Stimulated activated CD8-positive, alpha-beta memory T cell treated with anti-CD3 and anti-CD28 coated beads, Interleukin-2, amount 100 ng/mL, for 1 hour (primary cell): ENCODE results near the gene BRD2.
"Not testable (repeated sequence)": the region's sequence is repeated elsewhere in the genome, so short reads cannot be mapped to it uniquely, and the experiment has no call there.

ENCODE experiments used
- DNase-seq, 2 donors: peaks; one replicate each; pipeline ENCODE4 v3.0.0-alpha.2; 2020; ENCODE audit warnings: low read depth in 2 of 2

The BRD2 gene

DNA sequence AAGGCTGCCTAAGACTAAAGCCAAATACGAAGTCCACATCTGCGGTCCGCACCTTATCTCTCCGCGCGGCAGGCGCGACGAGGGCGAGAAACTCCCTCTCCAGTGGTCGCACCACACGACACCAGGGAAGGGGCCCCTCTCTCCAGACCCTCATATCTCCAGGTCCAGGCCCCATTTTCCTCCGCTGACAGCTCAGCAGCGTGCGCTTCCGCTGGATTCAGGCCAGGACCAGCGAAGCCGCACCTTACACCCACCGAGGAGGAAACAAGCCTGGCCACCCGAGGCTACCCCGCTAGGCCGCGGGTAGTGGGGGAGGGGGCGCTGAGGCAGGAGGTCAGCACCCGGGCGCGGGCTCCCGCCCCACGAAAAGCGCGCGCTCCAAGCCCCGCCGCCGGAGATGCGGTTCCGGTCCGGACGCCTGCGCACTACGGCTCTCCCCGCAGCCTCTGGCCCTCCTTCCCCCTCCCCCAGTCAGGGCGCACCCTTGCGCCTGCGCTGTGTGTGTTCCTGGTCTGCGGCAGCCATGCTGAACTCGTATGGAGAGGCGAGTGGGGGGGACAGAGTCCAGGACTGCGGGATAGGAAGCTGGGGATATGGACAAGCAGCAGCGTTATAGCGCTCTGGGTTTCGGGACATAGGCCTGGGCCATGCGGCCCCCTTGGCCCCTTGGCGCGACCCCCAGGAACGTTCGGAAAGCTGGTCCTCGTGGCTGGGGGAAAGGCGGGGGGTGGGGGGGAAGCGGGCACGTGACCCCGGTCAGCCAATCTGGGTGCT is at the start of gene BRD2:
TSS of gene BRD2 (plus strand) at position 502 of the 774 bp plus-strand sequence. CDS start 4,305 bp downstream, outside the sequence.
- DNase-seq = peak; percentile 87 to 93

- DNase-seq = no peak
Measured at GRCh38 chr6:32920715-32921114, 47.7 kb upstream of the BRD2 start.

DNA sequence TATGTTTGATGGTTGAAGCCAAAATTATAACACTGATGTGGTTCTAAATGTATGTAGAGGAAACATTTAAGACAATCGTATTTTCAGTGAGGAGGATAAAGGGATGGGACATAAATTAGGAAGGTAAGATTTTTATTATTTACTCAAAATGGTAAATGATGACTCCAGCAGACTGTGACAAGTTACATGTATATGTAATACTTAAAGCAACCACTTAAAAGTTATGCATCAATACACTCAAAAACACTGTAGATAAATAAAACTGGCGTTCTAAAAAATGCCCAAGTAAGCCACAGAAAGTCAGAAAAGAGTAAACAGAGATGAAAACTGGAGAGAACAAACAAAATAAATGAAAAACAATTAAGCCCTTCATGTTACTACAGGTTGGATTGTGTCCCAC is 46.3 kb upstream of the BRD2 start:
- no peak for DNase-seq

DNA sequence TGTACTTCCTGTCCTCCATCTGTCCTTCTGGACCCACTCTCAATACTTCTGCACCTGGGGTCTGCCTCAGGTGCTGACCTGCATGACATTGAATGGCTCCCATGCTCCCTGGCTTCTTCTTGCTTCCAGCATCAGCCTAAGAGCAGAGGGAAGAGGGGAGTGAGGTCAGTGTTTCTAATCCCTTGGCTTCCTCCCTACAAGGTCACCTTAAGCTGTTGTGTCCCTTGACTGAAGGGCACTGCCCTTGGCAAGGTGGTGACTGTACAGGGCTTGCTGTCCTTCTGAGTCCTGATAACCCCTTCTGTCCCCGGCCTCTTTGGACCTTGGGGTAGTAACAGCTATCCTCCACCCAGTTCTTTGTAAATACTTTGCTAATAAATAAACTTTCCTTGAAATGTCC is 37.2 kb upstream of the BRD2 start:
- no peak for DNase-seq

- no peak for DNase-seq
Measured at GRCh38 chr6:32932132-32932868, 36.1 kb upstream of the BRD2 start.

DNA sequence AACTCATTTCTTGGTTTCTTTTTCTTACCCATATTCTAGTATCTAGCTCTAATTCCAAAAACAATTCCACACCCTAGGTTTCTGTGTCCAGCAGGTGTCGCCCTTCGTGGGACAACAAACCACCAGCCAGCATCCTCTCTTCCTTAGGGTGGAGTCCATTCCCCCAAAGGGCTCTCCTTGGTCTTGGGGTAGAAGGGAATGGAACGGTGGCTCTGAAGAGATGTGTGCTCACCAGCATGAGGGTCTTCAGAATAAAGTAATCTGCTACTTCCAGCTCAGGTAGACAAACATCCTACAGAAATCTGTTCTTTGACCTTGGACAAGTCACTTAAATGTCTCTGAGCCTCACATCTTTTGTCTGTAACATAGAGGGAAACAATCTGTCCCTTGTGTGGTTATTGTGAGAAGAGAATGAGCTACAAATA is 34.7 kb upstream of the BRD2 start:
- DNase-seq = peak; percentile 54 to 68

- DNase-seq = no peak
Measured at GRCh38 chr6:32935551-32936238, 32.7 kb upstream of the BRD2 start.

GRCh38 chr6:32936239-32937152 is 31.9 kb upstream of the BRD2 start:
- DNase-seq = no peak

DNA sequence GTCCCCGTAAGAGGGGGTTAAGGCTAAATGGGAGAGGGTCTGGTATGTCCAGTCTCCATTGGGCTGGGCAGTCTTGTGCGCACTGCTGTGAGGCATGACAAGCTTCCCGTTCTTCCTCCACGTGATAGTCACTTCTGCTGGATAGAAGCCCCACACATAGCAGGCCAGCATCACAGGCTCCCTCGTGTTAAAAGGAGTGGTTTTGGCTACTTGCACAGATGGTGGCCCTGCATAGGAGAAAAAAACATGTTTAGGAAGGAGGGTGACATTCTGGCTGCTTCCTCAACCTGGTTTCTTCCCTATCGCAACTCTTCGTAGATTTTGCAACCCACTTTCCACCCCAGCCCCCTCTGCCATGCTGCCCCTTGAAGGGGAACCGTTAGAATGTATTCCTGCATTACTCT is 31.2 kb upstream of the BRD2 start:
- DNase-seq = no peak

DNA sequence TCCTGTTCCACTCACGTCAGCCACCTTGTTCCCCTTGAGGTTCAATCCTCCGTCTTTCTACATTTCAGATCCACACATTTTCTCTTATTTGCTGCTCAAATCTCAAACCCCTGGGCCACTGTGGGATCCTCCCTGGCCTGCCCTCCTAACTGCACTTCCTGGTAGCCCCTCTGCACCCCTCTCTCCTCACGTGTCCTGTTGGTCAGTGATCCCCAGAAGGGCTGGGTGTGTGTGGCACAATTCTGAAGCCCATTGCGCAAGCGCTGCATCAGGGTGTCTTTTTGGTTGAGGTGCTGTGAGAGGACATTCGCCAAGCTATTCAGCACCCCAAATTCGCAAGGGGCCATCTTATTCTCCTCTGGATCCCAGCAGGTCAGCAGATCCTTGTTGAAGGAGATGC is 29.9 kb upstream of the BRD2 start:
- no peak for DNase-seq

DNA sequence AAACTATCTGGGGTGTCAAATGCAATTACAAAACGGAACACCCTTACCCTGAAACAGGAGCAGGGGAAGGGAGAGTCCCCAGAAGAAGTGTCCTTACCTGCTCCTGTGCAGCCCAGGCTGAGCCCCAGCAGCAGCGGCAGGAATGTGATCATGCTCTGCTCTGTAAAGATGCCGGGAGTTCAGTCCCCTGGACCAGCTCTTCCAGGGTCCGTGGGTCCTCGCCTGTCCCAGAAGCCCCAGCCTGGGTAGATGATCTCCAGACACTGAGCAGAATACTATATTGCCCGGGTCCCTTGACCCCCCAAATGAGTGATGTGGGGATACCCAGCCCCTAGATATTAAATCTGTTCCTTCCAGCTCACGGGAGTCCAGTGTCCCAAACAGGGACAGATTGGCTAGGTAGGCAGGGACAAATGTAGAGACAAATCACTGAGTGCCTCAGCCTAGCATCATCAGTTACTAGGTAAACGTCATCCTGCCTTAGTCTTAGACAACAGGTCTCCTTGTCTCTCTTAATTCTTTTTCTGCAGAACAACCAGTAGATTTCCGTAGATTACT is 27.7 kb upstream of the BRD2 start, which contains the start of gene HLA-DMB:
TSS of gene HLA-DMB (minus strand) at position 373 of the 558 bp plus-strand sequence. CDS start at position 152, 221 bp downstream.
- no peak for DNase-seq

DNA sequence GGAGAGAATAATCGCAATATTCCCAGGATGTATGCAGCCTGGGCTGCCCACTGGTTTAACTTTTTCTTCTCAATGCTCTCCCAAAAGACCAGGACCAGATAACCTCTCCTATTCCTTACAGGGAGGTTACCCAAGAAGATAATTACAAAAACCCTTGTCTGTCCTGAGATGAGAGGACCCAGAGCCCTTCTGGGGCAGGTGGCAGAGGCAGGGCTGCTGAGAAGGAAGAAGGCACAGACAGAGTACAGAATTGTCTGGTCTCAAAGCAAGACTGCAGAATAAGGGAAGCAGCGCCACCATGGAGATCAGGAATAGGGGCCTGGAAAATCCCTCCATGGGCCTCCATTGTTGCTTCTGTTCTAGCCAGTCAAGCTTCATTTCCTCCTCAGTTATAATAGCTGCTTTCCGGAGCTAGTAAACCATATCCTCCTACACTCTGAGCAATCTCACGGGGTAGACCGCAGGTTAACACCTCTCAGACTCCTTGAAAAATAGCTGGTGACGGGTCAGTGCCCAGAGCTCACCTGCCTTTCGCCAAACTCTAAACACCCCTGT is 27.1 kb upstream of the BRD2 start:
- no peak for DNase-seq

GRCh38 chr6:32942555-32943123 is 25.8 kb upstream of the BRD2 start:
- not testable (repeated sequence) for DNase-seq

GRCh38 chr6:32943864-32944649 is 24.3 kb upstream of the BRD2 start:
- DNase-seq = no peak

DNA sequence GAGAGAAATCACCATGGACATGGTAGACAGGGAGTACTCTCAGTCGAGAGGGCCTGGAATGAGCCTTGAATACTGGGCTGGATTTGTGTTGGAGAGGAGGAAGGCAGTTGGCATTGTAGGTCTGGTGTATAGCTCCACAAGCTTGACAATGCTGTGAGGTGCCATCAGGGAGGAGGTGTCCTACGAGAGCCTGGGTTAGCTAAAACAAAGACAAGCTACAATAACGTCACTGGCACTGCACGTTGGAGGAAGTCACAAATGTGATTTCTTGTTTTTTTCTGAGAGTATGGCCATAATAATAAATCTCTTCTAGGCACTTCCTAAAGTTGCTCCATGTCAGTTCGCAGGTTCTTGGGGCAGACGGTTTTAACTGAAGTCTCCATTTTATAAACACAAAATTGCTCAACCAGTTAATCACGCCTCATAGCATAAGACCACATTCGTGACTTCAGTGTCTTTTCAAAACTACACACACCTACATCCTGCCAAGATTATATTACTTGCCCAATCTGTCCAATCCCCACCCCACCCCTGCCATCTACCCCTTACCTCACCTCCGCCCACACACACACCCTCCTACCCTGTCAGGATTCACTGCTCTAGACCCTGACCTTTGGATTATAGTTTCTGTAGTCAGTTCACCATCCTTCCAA is 23.2 kb upstream of the BRD2 start:
- DNase-seq = no peak

DNA sequence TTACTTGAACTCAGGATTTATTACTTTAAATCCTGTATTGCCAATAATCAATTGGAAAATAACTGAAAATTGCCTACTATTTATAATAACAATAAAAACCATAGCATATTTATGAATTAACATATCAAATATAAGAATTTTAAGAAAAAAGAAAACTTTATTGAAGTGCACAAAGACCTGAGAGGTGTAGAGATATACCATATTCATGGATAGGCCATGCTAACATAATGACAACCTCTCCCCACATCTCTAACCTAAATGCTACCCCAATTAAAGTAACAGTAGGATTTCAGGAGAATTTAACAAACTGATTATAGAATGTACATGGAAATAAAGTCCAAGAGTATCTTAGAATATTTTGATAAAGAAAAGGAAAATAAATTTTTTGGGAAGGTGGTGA is 22.4 kb upstream of the BRD2 start:
- DNase-seq = no peak

- DNase-seq = no peak
Measured at GRCh38 chr6:32946893-32947292, 21.5 kb upstream of the BRD2 start.

- no peak for DNase-seq
Measured at GRCh38 chr6:32947552-32948465, 20.6 kb upstream of the BRD2 start.
